Mesenchymal stem cell (in vitro differentiated cells and primary cell): Measurements from ENCODE around the gene TEAD1.

Source experiments
- DNase-seq: peaks from one replicate; pipeline ENCODE4 v3.0.0-alpha.2; 2013
- H2AFZ ChIP-seq: one replicate; pipeline ENCODE4 v1.6.1; 2013; ENCODE audit warnings: low read depth, mild to moderate bottlenecking, control low read depth, inconsistent platforms, low read length, moderate library complexity
- H2AK5ac ChIP-seq: 2 replicates; pipeline ENCODE4 v1.6.1; 2013; ENCODE audit warnings: low read length, moderate library complexity, mild to moderate bottlenecking, inconsistent platforms; ENCODE audit not compliant: severe bottlenecking
- H2BK120ac ChIP-seq: one replicate; pipeline ENCODE4 v1.6.1; 2013; ENCODE audit warnings: low read depth, mild to moderate bottlenecking, inconsistent platforms, low read length, moderate library complexity
- H2BK12ac ChIP-seq, 2 experiments: one replicate each; pipeline ENCODE4 v1.6.1; 2013; ENCODE audit warnings: inconsistent platforms in 2 of 2, low read length in 2 of 2, mild to moderate bottlenecking in 2 of 2, moderate library complexity in 2 of 2, control low read depth in 1 of 2
- H2BK15ac ChIP-seq: one replicate; pipeline ENCODE4 v1.6.1; 2013; ENCODE audit warnings: mild to moderate bottlenecking, low read depth, inconsistent platforms; ENCODE audit not compliant: poor library complexity, severe bottlenecking
- H2BK5ac ChIP-seq: 2 replicates; pipeline ENCODE4 v1.6.1; 2013; ENCODE audit warnings: low read depth, mild to moderate bottlenecking, low read length, control low read depth, inconsistent platforms; ENCODE audit not compliant: poor library complexity, severe bottlenecking
- H3K14ac ChIP-seq, 2 experiments: one replicate each; pipeline ENCODE4 v1.6.1; 2013; ENCODE audit warnings: inconsistent platforms in 2 of 2, low read length in 2 of 2, control low read depth in 1 of 2, mild to moderate bottlenecking in 1 of 2, moderate library complexity in 1 of 2
- H3K18ac ChIP-seq, 2 experiments: one replicate each; pipeline ENCODE4 v1.6.1; 2013; ENCODE audit warnings: inconsistent platforms in 2 of 2, low read length in 2 of 2, control low read depth in 1 of 2, low read depth in 1 of 2, mild to moderate bottlenecking in 1 of 2
- H3K23ac ChIP-seq, 2 experiments: one replicate each; pipeline ENCODE4 v1.6.1; 2013; ENCODE audit warnings: inconsistent platforms in 2 of 2, low read length in 2 of 2, mild to moderate bottlenecking in 2 of 2, moderate library complexity in 2 of 2, control low read depth in 1 of 2
- H3K27ac ChIP-seq: 2 replicates; pipeline ENCODE4 v1.5.1; 2013; ENCODE audit warnings: mild to moderate bottlenecking, moderate library complexity, low read length, control low read depth, inconsistent platforms; ENCODE audit not compliant: poor library complexity, severe bottlenecking
- H3K27me3 ChIP-seq, 2 experiments: 2 replicates each; pipeline versions ENCODE4 v1.6.1 to v1.7.0; 2013; ENCODE audit warnings: low read length in 2 of 2, mild to moderate bottlenecking in 2 of 2, moderate library complexity in 2 of 2, control low read depth in 1 of 2, inconsistent platforms in 1 of 2; ENCODE audit not compliant: control insufficient read depth in 1 of 2, insufficient read depth in 1 of 2
- H3K36me3 ChIP-seq, 2 experiments: 2 replicates each; pipeline versions ENCODE4 v1.6.1 to v1.7.0; 2013; ENCODE audit warnings: low read length in 2 of 2, control low read depth in 1 of 2, inconsistent platforms in 1 of 2, low read depth in 1 of 2, mild to moderate bottlenecking in 1 of 2; ENCODE audit not compliant: insufficient read depth in 2 of 2, control insufficient read depth in 1 of 2
- H3K4ac ChIP-seq, 2 experiments: one replicate each; pipeline ENCODE4 v1.6.1; 2013; ENCODE audit warnings: inconsistent platforms in 2 of 2, low read length in 2 of 2, mild to moderate bottlenecking in 2 of 2, moderate library complexity in 2 of 2, control low read depth in 1 of 2, low read depth in 1 of 2
- H3K4me1 ChIP-seq: 2 replicates; pipeline ENCODE4 v1.6.1; 2013; ENCODE audit warnings: low read depth, low read length, control low read depth; ENCODE audit not compliant: control insufficient read depth, insufficient read depth
- H3K4me2 ChIP-seq: 2 replicates; pipeline ENCODE4 v1.6.1; 2013; ENCODE audit warnings: low read length, mild to moderate bottlenecking, inconsistent platforms; ENCODE audit not compliant: poor library complexity, severe bottlenecking
- H3K4me3 ChIP-seq, 2 experiments: 2 replicates each; pipeline versions ENCODE4 v1.5.1 to v1.7.0; 2013; ENCODE audit warnings: low read length in 2 of 2, mild to moderate bottlenecking in 2 of 2, control low read depth in 1 of 2, low read depth in 1 of 2; ENCODE audit not compliant: insufficient read depth in 1 of 2
- H3K79me1 ChIP-seq: replicated peaks from 2 replicates; pipeline ENCODE4 v1.6.1; 2013; ENCODE audit warnings: mild to moderate bottlenecking, control low read depth, low read length, inconsistent platforms; ENCODE audit not compliant: poor library complexity, severe bottlenecking
- H3K9ac ChIP-seq: 2 replicates; pipeline ENCODE4 v1.7.0; 2013; ENCODE audit warnings: mild to moderate bottlenecking, low read length, moderate library complexity
- H3K9me3 ChIP-seq: 2 replicates; pipeline ENCODE4 v1.7.0; 2013; ENCODE audit warnings: mild to moderate bottlenecking, low read length; ENCODE audit not compliant: control insufficient read depth
- H4K8ac ChIP-seq: one replicate; pipeline ENCODE4 v1.6.1; 2013; ENCODE audit warnings: inconsistent platforms, mild to moderate bottlenecking, low read length, moderate library complexity
- H4K91ac ChIP-seq: one replicate; pipeline ENCODE4 v1.6.1; 2013; ENCODE audit warnings: mild to moderate bottlenecking, low read length, inconsistent platforms
- WGBS: methylation state at CpG from one replicate; pipeline ENCODE4 v1.1.7; 2013; ENCODE audit warnings: mixed read lengths; 5-methylcytosine and 5-hydroxymethylcytosine counted together

The TEAD1 gene

DNA sequence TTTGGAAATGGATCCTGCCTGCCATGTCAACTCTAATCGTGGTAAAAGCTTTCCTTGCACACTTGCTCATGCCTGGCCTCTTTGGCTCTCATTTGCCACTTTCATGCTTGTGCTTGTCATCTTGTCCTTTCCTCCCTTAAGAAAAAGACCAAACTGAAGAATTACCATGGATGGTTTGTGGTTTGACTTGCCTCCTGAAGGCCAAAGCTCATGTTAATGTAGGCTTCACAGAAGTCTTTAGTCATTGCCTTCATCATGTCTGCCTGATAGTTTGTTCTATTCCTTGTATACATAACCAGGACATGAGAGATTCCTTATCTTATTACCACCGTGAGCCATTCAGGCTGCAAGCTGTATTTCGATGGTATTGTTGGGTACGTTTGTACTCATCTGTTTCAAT lies 17.3 kb downstream of the TEAD1 start:
- H3K4me2 ChIP-seq, result no peak overlapping the region
- peaks cover 24% of the 10 kb centered on the region for H3K4me1 ChIP-seq
- no peak overlapping the region for H3K14ac ChIP-seq
- no peak overlapping the region for H3K23ac ChIP-seq
- no peak overlapping the region for H4K8ac ChIP-seq
- peak overlapping the region in 1 of 2 experiments; percentile 67 for H3K18ac ChIP-seq
- peak overlapping the region in 1 of 2 experiments; percentile 14 for H2BK12ac ChIP-seq
- H4K91ac ChIP-seq, result no peak overlapping the region
- WGBS, result 65% methylated on average over 1 of the region's 4 CpGs
- H3K36me3 ChIP-seq, result no peaks in the 10 kb centered on the region
- H3K9me3 ChIP-seq, result no peaks in the 10 kb centered on the region
- H3K9ac ChIP-seq, result no peak overlapping the region
- H2BK15ac ChIP-seq, result no peak overlapping the region
- H2AK5ac ChIP-seq, result no peak overlapping the region
- H3K4me3 ChIP-seq, result no peak overlapping the region
- no peak overlapping the region for H2BK5ac ChIP-seq
- H2AFZ ChIP-seq, result no peak overlapping the region
- H3K27me3 ChIP-seq, result no peaks in the 10 kb centered on the region
- no peak overlapping the region for H2BK120ac ChIP-seq
- peak; percentile 88 for DNase-seq
- no peak overlapping the region for H3K4ac ChIP-seq
- peak overlapping the region; percentile 24 for H3K27ac ChIP-seq
- no peaks in the 10 kb centered on the region for H3K79me1 ChIP-seq

DNA sequence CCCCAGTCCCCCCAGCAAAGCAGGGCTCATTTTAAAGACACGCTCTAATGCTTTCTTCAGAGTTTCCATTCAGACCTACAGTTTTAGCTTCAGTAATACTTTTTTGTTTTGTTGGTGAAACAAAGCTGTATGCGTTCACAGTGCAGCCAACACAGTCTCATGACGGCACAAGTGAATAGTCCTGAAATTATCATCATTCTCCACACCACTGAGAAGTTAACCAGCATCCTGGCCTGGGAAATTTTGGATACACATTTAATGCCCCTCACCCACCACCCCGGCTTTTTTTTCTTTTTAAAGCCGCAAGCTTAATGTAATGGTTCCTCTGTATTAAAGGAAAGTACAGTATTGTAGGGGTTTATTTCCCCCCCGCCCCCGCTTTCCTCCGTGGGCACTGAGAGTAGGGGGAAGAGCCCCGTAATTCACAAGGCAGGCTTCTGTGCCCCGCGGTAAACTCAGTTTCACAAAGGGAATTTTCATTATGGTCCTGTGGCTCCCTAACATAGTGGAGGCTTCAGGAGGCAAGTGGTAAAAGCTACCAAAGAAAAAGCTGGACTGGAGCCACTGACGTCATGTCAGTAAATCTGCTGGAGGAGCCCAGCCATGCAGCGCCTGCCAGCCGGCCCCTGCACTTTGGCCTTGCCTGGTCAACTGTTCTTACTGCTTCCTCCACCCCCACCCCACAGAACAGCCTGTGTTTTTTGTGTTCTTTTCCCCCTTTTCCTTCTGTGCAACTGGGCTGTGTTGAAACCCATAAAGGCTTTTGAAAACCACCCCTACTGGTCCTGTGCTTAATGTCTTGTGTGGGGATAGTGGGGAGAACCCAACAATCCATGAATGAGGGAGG lies 18.2 kb downstream of the TEAD1 start:
- no peak overlapping the region for H2AFZ ChIP-seq
- peak overlapping the region; percentile 96 for H2BK120ac ChIP-seq
- H3K27ac ChIP-seq, result peak overlapping the region; percentile 99
- H3K79me1 ChIP-seq, result no peaks in the 10 kb centered on the region
- H4K8ac ChIP-seq, result peak overlapping the region; percentile 93
- 16% methylated on average over 11 of the region's 14 CpGs for WGBS
- peak overlapping the region; percentile 37 to 75 for H2BK12ac ChIP-seq
- H3K9ac ChIP-seq, result peak overlapping the region; percentile 91
- H3K9me3 ChIP-seq, result no peaks in the 10 kb centered on the region
- H2BK5ac ChIP-seq, result peak overlapping the region; percentile 94
- no peaks in the 10 kb centered on the region for H3K27me3 ChIP-seq
- H3K4me2 ChIP-seq, result peak overlapping the region; percentile 65
- H2BK15ac ChIP-seq, result peak overlapping the region; percentile 63
- H3K36me3 ChIP-seq, result peaks cover 0 to 2% of the 10 kb centered on the region in 2 experiments
- peak overlapping the region; percentile 24 to 61 for H3K4ac ChIP-seq
- H3K4me1 ChIP-seq, result peaks cover 26% of the 10 kb centered on the region
- peak overlapping the region; percentile 56 for H2AK5ac ChIP-seq
- no peak overlapping the region for H3K14ac ChIP-seq
- peak overlapping the region in 1 of 2 experiments; percentile 70 for H3K4me3 ChIP-seq
- DNase-seq, result peak; percentile 97
- H4K91ac ChIP-seq, result peak overlapping the region; percentile 99
- H3K23ac ChIP-seq, result no peak overlapping the region
- peak overlapping the region in 1 of 2 experiments; percentile 97 for H3K18ac ChIP-seq

DNA sequence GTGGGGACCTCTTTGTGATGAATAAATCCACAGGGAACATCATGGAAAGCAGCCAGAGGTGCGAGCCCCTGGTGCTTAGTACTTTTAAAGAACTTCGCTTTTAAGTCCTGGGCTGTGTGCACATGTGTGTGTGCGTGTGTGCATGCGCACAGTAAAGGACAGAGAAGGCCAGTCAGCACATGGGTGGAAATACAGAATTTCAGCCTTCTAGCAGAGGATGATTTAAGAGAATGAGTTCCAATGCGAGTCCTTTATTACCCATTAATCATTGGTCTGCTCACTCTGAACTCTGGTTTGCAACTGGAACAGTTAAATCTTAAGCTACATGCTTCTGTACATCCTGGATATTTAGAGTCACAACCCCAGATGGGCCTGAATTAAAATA lies 18.9 kb downstream of the TEAD1 start:
- WGBS, result 28% methylated on average over 5 of the region's 5 CpGs

DNA sequence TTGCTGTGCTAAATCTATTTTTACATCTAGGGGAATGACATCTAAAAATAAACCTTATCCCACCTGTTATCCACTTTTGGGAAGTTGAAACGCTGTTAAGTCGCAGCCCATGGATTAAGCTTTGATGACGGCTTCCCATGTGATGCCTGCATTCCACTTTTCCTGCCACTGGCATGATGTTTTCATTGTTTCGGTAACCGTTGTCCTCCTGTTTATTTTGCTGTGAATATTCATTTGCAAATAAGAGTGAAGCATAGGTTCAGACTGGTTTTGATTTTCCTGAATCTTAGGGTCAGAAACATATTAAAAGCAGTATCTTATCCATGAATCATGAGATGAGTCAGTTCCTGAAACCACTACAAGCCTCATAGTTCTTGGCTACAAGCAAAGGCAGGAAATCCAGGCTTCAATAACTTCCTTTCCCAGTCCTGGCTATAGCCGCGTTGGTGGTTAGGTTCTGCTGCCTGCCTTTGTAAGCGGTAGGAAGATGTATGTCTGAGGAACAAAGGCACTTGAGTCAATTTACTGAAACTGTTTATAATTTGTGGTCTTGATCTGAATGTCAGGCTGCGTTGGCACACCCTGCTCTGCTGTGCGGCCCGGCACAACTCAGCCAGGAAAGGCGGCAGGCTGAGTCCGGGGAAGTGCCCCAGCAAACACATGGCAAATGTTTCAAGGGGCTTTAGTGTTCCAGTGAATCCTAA lies 19.4 kb downstream of the TEAD1 start:
- H2AK5ac ChIP-seq, result peak overlapping the region; percentile 89
- H3K27me3 ChIP-seq, result no peaks in the 10 kb centered on the region
- H2BK15ac ChIP-seq, result no peak overlapping the region
- H3K4ac ChIP-seq, result peak overlapping the region in 1 of 2 experiments; percentile 75
- H3K27ac ChIP-seq, result peak overlapping the region; percentile 99
- WGBS, result 0% methylated on average over 13 of the region's 13 CpGs
- H3K18ac ChIP-seq, result peak overlapping the region; percentile 79 to 98
- no peak overlapping the region for H2AFZ ChIP-seq
- no peaks in the 10 kb centered on the region for H3K79me1 ChIP-seq
- H3K4me3 ChIP-seq, result peak overlapping the region in 1 of 2 experiments; percentile 70
- no peaks in the 10 kb centered on the region for H3K9me3 ChIP-seq
- peak overlapping the region; percentile 62 for H3K4me2 ChIP-seq
- H2BK12ac ChIP-seq, result peak overlapping the region; percentile 89 to 98
- peak overlapping the region; percentile 99 for H2BK120ac ChIP-seq
- H3K14ac ChIP-seq, result no peak overlapping the region
- DNase-seq, result peak; percentile 99
- H3K4me1 ChIP-seq, result peaks cover 26% of the 10 kb centered on the region
- H3K9ac ChIP-seq, result peak overlapping the region; percentile 91
- H4K91ac ChIP-seq, result peak overlapping the region; percentile 89
- H4K8ac ChIP-seq, result peak overlapping the region; percentile 90
- H3K36me3 ChIP-seq, result peaks cover 0 to 2% of the 10 kb centered on the region in 2 experiments
- peak overlapping the region; percentile 68 for H2BK5ac ChIP-seq
- H3K23ac ChIP-seq, result no peak overlapping the region

More for the DNA sequence above, 18.9 kb downstream of the TEAD1 start:
- H3K27ac ChIP-seq, result peak overlapping the region; percentile 99
- H3K4ac ChIP-seq, result peak overlapping the region; percentile 32 to 84
- H2AK5ac ChIP-seq, result peak overlapping the region; percentile 54
- H2BK120ac ChIP-seq, result peak overlapping the region; percentile 96
- peak; percentile 84 for DNase-seq
- no peak overlapping the region for H3K23ac ChIP-seq
- H4K8ac ChIP-seq, result peak overlapping the region; percentile 93
- no peaks in the 10 kb centered on the region for H3K27me3 ChIP-seq
- no peak overlapping the region for H2BK15ac ChIP-seq
- peak overlapping the region; percentile 69 to 97 for H3K18ac ChIP-seq
- peak overlapping the region; percentile 65 for H3K4me2 ChIP-seq
- H3K36me3 ChIP-seq, result peaks cover 0 to 2% of the 10 kb centered on the region in 2 experiments
- no peak overlapping the region for H3K14ac ChIP-seq
- H2BK12ac ChIP-seq, result peak overlapping the region; percentile 42 to 98
- no peaks in the 10 kb centered on the region for H3K79me1 ChIP-seq
- peaks cover 25% of the 10 kb centered on the region for H3K4me1 ChIP-seq
- H3K9me3 ChIP-seq, result no peaks in the 10 kb centered on the region
- H3K4me3 ChIP-seq, result peak overlapping the region in 1 of 2 experiments; percentile 70
- peak overlapping the region; percentile 91 for H3K9ac ChIP-seq
- H2AFZ ChIP-seq, result no peak overlapping the region
- H2BK5ac ChIP-seq, result peak overlapping the region; percentile 67
- peak overlapping the region; percentile 99 for H4K91ac ChIP-seq
